GM18517 (cell line): ENCODE results near the gene SGK1.

ENCODE experiments used
- ATAC-seq: cut with Tn5 transposase; IDR thresholded peaks from one replicate; pipeline ENCODE4 v1.9.1; 2021; ENCODE audit warnings: mild to moderate bottlenecking, moderate library complexity; ENCODE audit not compliant: unreplicated experiment

SGK1 gene

GRCh38 chr6:134173936-134174671, 143.8 kb downstream of the SGK1 start:
- ATAC-seq = peak; percentile 13

DNA sequence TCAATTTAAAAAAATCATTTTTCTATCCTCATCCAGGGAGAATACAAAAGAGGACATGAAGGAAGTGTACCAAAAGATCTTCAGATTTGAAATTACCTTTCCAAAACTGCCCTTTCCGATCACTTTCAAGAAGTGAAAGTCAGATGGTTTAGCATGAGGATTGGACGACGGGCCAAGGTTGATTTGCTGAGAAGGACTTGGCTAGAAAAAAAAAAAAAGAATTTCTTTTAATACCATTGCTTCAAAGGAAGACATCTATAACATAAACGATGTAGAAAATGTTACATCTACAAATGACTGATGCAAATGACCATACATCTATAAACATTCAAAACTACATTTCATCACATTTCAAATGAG, 144.6 kb downstream of the SGK1 start:
- ATAC-seq = no peak

DNA sequence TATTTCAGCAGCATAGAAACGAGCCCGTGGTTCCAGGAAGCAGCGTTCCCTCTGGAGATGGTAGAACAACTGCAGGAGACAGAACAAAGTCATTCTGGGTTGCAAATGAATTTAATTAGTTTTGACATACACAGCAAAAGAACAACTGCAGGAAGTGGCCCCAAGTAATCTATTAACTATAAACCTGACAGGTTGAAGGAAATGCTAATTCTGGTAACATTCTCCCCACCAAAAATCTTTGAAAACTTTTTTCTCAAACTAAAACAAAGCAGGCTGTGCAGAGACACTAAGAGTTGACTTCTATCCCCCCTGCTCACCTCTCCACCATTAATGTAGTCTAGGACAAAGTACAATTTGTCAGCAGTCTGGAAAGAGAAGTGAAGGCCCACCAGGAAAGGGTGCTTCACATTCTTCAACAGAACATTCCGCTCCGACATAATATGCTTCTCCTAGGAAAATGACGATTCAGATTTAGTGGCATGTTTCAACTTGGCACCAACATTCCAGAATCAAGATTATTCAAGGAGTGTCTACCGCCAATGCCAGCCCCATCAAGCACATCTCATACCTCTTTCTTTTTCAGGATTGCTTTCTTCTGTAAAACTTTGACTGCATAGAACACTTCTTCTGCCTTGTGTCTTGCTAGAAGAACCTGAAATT, 145.1 kb downstream of the SGK1 start:
- no peak for ATAC-seq

DNA sequence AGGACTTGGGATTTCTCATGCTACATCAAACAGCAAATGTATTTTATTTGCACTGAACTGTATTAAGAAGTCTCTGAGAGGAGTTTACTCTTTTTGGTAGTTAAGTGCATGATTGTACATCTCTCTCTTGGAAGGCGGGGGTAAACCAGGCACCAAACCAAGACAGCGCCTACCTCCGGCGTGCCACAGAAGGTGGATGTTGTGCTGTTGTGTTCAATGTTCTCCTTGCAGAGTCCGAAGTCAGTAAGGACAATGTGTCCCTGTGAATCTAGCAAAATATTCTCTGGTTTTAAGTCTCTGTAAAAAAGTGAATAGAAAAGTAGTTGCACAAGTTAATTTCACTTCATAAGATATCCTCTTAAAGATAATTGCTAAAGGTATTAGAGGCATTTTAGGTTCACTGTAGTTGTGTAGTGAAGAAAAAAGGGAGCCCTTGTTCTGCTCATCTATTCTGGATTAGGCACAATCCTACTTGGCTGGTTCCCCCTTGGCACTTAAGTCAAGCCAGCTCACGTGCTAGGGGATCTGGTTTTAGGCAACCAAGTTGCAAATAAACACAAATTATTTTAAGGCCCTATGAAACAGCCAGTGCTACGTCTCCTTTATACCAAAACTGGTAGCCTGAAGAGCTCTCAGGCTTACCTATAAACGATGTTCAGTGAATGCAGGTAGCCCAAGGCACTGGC, 145.7 kb downstream of the SGK1 start:
- ATAC-seq = no peak

- ATAC-seq = no peak
These were observed 146.4 kb downstream of the SGK1 start for GRCh38 chr6:134171517-134171916.

GRCh38 chr6:134170844-134171243, 147.1 kb downstream of the SGK1 start:
- no peak for ATAC-seq

- ATAC-seq = no peak
These were observed 147.9 kb downstream of the SGK1 start for GRCh38 chr6:134169871-134170486.

GRCh38 chr6:134168590-134169208, 149.2 kb downstream of the SGK1 start:
- ATAC-seq = no peak

DNA sequence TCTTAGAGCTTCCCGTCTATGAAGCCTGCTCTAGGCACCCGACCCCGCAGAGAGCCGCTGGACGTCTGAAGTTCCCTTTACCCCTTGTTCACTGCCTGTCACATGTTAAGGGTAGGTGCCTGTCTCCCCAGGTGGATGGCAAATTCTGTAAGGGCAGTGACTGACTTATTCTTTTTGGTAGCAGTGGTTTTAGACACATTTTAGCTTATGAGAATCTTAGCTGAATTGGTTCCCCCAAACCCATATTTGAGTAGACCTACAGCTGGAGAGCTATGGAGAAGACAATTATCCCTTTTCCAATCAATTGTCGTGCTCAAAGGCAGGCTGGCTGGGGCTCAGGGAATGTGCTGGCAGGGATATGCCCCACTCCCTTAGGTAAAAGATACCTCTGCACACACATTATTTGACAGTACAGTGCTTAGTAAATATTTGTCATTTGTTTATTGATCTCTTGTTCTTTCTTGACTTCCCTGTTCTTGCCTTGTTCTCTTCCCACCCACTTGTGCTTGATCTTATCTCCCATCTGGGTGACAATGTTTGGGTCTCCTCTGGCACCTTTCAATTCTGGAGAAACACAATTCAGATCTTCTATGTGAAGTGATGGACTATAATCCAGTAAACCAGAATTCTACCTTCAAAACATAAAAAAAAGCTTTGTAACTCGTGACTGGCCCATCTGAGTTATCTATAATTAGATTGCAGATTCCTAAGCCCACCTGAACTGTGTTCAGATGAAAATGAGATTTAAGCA, 151.2 kb downstream of the SGK1 start:
- no peak for ATAC-seq

DNA sequence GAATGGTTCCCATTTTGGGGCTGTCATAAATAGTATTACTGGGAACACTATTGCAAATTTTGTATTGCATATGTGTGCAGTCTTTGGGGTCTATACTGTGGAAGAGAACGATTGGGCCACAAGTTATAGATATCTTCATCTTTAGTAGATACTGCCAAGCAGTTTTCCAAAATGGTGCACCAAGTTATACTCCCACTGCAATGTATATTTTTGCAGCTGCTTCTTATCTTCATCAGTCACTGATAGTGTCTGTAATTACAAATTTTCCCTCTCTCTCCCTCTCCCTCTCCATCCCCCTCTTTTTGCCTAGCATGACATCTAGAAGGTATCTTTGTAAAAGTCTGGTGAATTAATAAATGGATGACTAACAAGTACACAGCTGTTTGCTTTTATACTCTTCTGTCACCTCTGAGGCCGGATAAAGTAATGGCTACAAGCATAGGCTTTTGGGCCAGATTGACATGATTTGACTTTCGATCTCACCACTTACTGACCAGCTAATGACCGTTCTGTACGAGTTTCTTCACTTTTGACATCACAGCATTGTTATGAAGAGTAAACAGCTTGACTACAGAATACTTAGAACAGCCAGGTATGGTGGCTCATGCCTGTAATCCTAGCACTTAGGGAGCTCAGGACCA, 152.2 kb downstream of the SGK1 start:
- ATAC-seq = no peak

DNA sequence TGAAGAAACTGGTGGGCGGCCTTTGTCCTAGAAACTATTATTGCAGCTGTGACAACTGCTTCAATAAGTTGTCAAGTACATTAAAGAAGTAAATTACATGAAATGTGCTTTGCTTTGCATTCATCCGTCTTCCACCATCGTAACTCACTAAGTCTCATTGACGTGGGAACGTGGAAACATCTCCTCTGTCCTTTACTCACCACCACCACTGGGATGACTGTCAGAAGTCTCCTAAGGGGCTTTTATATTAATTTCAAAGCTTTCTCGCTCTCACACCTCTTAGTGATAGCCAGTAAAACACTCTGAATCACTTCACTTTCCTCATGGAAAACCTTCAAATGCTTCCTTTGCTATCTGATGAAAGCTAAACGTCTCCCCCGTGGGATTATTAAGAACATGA, 153.6 kb downstream of the SGK1 start:
- no peak for ATAC-seq

DNA sequence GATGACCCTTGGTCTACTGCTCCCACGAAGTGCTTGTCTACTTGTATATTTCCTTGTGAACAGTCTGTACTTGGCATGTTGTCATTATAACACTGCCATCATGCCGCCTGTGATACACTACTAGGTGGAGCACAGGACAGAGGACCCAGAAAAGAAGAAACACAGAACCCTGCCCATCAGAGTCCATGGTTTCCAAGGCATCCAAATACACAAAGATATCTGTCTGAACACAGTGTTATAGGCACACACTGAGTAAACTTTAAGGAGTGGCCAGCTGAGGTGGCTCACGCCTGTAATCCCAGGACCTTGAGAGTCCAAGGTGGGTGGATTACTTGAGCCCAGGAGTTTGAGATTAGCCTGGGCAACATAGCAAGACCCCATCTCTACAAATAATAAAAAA, 155.0 kb downstream of the SGK1 start:
- ATAC-seq = no peak

GRCh38 chr6:134161041-134161440, 156.9 kb downstream of the SGK1 start:
- no peak for ATAC-seq

GRCh38 chr6:134152767-134153485, 165.0 kb downstream of the SGK1 start:
- ATAC-seq = no peak

DNA sequence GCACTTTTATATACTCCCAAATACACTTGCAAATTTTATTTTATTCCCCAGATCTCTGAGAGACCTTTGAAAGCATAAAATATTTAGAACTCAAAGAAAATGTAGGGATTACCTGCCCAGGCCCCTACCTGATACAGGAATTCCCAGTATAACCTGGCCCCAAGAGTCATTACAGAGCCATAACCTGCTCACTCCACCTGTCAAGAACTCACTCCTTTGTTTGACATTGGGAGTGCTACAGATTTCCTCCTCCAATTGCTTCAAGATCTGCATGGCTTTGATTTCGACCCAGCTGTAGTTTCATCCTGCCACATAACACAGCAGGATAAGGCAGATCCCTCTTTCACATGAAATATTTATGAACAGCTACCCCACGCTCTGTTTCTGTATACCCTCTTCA, 169.3 kb downstream of the SGK1 start:
- ATAC-seq = no peak

DNA sequence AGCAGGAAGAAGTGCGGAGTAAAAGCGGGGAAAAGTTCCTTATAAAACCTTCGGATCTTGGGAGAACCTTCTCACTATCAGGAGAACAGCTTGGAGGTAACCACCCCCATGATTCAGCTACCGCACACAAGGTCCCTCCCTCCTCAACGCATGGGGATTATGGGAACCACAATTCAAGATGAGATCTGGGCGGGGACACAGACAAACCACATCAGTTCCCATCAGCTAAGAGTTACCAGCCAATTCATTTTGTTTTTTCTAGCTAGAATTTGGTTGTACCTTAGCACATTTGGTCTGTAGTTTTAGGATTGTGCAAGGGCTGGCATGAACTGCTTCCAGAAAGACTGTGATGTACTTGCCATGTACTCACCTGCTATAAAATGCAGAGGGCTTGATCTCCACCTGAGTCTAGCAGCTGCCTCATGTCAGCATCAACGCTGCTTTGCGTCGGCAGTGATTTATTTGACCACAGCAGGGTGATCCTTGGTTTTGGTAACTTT, 170.8 kb downstream of the SGK1 start:
- no peak for ATAC-seq

DNA sequence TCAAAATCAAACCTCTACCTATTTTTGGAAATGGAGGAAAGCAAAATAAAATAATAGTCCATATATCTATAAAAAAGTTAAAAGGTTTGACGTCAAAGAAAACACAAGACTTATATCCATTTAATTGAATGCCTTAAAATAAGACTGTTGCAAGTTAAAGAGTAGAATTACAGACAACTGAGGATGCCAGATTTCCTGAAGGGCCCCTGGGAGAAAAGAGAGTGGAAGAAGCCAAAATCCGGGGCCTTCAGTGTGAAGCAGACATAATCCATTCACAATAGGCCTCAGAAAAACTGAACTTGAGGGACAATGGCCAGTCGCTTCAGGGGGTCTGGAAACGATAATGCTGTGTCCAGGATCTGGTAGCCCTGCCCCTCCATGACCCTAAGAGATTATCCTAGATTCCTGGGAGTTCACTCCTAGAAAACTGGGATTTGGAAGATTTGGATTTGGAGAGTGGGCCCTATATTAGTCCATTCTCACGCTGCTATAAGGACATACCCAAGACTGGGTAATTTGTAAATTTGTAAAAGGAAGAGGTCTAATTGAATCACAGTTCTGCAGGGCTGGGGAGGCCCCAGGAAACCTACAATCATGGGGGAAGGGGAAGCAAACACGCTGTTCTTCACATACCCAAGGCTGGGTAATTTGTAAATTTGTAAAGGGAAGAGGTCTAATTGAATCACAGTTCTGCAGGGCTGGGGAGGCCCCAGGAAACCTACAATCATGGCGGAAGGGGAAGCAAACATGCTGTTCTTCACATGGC, 171.5 kb downstream of the SGK1 start:
- no peak for ATAC-seq

GRCh38 chr6:134145786-134146185, 172.1 kb downstream of the SGK1 start:
- no peak for ATAC-seq
